GM12878 (cell line): Measurements from ENCODE around the gene KBTBD13. TPM values are rescaled to one million over a fixed set of nuclear protein-coding genes. Genes with fewer than 3 reads are reported as not detected.

Source experiments
- ATAC-seq: fragments of 200-7000 bp; cut with Tn5 transposase; 3 replicates; pipeline ENCODE4 v1.9.1; 2020; ENCODE audit warnings: mild to moderate bottlenecking, moderate library complexity
- BruUV-seq: library from RNA; stranded (reverse); fragments of 400-500 nt; replicated peaks from 2 replicates; lab custom pipeline; 2021; lab: Mats Ljungman, UMichigan
- CTCF ChIA-PET: fragments of 300-600 bp; sonication (Branson Sonifier 250); formaldehyde crosslinking; extraction: SDS; loops from one replicate; lab custom pipeline; 2021; ENCODE audit warnings: inconsistent platforms; lab: Yijun Ruan, JAX
- POLR2A ChIA-PET: fragments of 350-600 bp; formaldehyde crosslinking; extraction: SDS; loops from one replicate; lab custom pipeline; 2021; ENCODE audit warnings: inconsistent platforms; lab: Charles Lee
- RAD21 ChIA-PET: fragments of 300-600 bp; sonication (Branson Sonifier 250); formaldehyde crosslinking; loops from one replicate; lab custom pipeline; 2023; ENCODE audit warnings: antibody characterized with exemption; ENCODE audit not compliant: unreplicated experiment; lab: Charles Lee
- SMC1A ChIA-PET: fragments of 300-600 bp; sonication (Branson Sonifier 250); formaldehyde crosslinking; loops from one replicate; lab custom pipeline; 2023; ENCODE audit not compliant: unreplicated experiment, uncharacterized antibody; lab: Charles Lee
- DNase-seq: peaks from one replicate; pipeline ENCODE4 v3.0.0-alpha.2; 2011; ENCODE audit warnings: low read depth, low spot score
- FAIRE-seq: peaks from 3 replicates; lab custom pipeline; 2011; peaks lifted over from hg19 to GRCh38; lab: Jason Lieb, UNC
- H2AFZ ChIP-seq: 2 replicates; pipeline ENCODE4 v1.6.0; 2011; ENCODE audit warnings: low read depth, low read length, control low read depth; ENCODE audit not compliant: control insufficient read depth
- H3K27ac ChIP-seq: 2 replicates; pipeline ENCODE4 v1.5.1; 2011; ENCODE audit warnings: control low read depth; ENCODE audit not compliant: control insufficient read depth, insufficient read depth
- H3K27me3 ChIP-seq, 2 experiments: replicated peaks in 1 of 2; 2 replicates each; pipeline versions ENCODE4 v1.6.0 to v1.6.1; 2011; ENCODE audit warnings: low read length in 1 of 2; ENCODE audit not compliant: control insufficient read depth in 2 of 2, insufficient read depth in 2 of 2
- H3K36me3 ChIP-seq, 2 experiments: 2 replicates each; pipeline ENCODE4 v1.5.1; 2011; ENCODE audit warnings: low read length in 1 of 2; ENCODE audit not compliant: control insufficient read depth in 2 of 2, insufficient read depth in 2 of 2
- H3K4me1 ChIP-seq: 2 replicates; pipeline ENCODE4 v1.6.1; 2011; ENCODE audit warnings: mild to moderate bottlenecking, low read length, moderate library complexity, mixed read lengths; ENCODE audit not compliant: control insufficient read depth, insufficient read depth
- H3K4me2 ChIP-seq: 2 replicates; pipeline ENCODE4 v1.6.0; 2011; ENCODE audit warnings: control low read depth; ENCODE audit not compliant: control insufficient read depth, insufficient read depth
- H3K4me3 ChIP-seq: fragments of 200-600 bp; sonication (generic); 2 replicates; pipeline ENCODE4 v1.5.1; 2016
- H3K79me2 ChIP-seq: 2 replicates; pipeline ENCODE4 v1.6.0; 2011; ENCODE audit warnings: low read length; ENCODE audit not compliant: control insufficient read depth, insufficient read depth
- H3K9ac ChIP-seq: 2 replicates; pipeline ENCODE4 v1.8.0; 2011; ENCODE audit warnings: low read length, control low read depth, mixed read lengths; ENCODE audit not compliant: control insufficient read depth, insufficient read depth
- H3K9me3 ChIP-seq: replicated peaks from 3 replicates; pipeline ENCODE4 v1.5.1; 2011; ENCODE audit warnings: mild to moderate bottlenecking, low read length; ENCODE audit not compliant: control insufficient read depth, insufficient read depth
- H4K20me1 ChIP-seq: 2 replicates; pipeline ENCODE4 v1.6.0; 2011; ENCODE audit not compliant: control insufficient read depth, insufficient read depth
- RCOR1 ChIP-seq: conservative IDR thresholded peaks from 2 replicates; pipeline ENCODE4 v1.6.1; 2012; ENCODE audit warnings: low read depth, low read length, improper control_type of control experiment
- WGBS: methylation state at CpG from one replicate; pipeline ENCODE4 v1.1.6; 2016; ENCODE audit warnings: low lambda C conversion rate; ENCODE audit not compliant: insufficient replicate concordance, insufficient coverage; ENCODE audit errors: missing lambda C conversion rate; 5-methylcytosine and 5-hydroxymethylcytosine counted together
- in situ Hi-C: fragments of 300-500 bp; cut with MboI; formaldehyde crosslinking; loops from 9 replicates; pipeline ENCODE4 v1.14.3; 2018; ENCODE audit warnings: mixed read lengths
- intact Hi-C: fragments of 100-400 bp; cut with micrococcal nuclease; formaldehyde crosslinking; loops from one replicate; pipeline ENCODE4 v1.14.2; 2022; ENCODE audit not compliant: unreplicated experiment
- polyA plus RNA-seq, 11 experiments: library from polyadenylated mRNA; depleted of rRNA in 4 of 11; unstranded in 6 of 11; stranded (reverse) in 5 of 11; fragments of >200 nt; fragmentation: Nextera tagmentation in 4 of 11; fragmentation: Illumina TruSeq in 1 of 11; extraction: Ambion mirVana in 4 of 11; extraction: Trizol in 1 of 11; gene quantifications; 1 replicate in 1 of 11; 2 replicates in 10 of 11; pipeline versions ENCODE4 v1.2.1 to v1.2.3, GENCODE V29; 2011 to 2016; ENCODE audit warnings: inconsistent platforms in 2 of 11, missing spikeins in 2 of 11, low read depth in 1 of 11
- total RNA-seq, 4 experiments: library from RNA; depleted of rRNA in 3 of 4; stranded (reverse); fragments of >200 nt in 3 of 4; fragmentation: Illumina TruSeq in 1 of 4; extraction: Trizol in 1 of 4; gene quantifications; 2 replicates each; pipeline versions ENCODE4 v1.2.1 to v1.2.3, GENCODE V29; 2013 to 2021
- TF ChIP-seq, protein P1 (sequence below): fragments of 450-650 bp; IDR thresholded peaks from 2 replicates; pipeline ENCODE4 v1.6.1; 2018; ENCODE audit warnings: mild to moderate bottlenecking, low read depth, moderate library complexity; ENCODE audit not compliant: partially characterized antibody

Gene KBTBD13
- total and polyA plus RNA-seq, 10 of the 15 experiments (the other 5 are each of a cell fraction or from before 2014, with no cell fraction given) = 0.06 TPM; not detected in 9

DNA sequence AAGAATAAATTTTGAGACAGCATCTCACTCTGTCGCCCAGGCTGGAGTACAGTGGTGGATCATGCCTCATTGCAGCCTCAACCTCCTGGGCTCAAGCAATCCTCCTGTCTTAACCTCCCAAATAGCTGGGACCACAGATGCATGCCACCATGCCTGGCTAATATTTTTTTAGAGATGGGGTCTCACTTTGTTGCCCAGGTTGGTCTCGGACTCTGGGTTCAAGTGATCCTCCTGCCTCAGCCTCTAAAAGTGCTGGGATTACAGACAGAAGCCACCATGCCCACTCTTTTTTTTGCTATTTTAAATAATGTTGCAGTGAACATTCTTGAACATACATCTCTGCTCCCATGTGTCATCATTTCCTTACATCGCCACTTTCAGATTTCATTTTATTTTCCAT is 38.1 kb upstream of the KBTBD13 start:
- no peak for TF ChIP-seq RCOR1
- no TSS peak for BruUV-seq
- intact Hi-C loops = no loop called here
- SMC1A ChIA-PET = interaction anchor here (1.5 kb wide), 1 partner anchor 65 kb away, joined by 4 read pairs; no protein-coding TSS in a partner anchor
- Histone ChIP-seq H3K79me2 (no peaks in the 10 kb centered on the region), H4K20me1 (no peaks in the 10 kb centered on the region), H3K27me3 (no peaks in the 10 kb centered on the region), H3K9ac (no peak overlapping the region), H3K9me3 (no peaks in the 10 kb centered on the region), H3K27ac (no peak overlapping the region), H3K36me3 (no peaks in the 10 kb centered on the region), H3K4me3 (no peak overlapping the region), H3K4me1 (no peaks in the 10 kb centered on the region), H2AFZ (no peak overlapping the region), H3K4me2 (no peak overlapping the region)
- in situ Hi-C loops = no loop called here
- DNase-seq (no peak), FAIRE-seq (no peak), ATAC-seq (no peak)
- RAD21 ChIA-PET = no interaction called here
- 64% methylated on average over 3 of the region's 3 CpGs for WGBS
- CTCF ChIA-PET = no interaction called here
- POLR2A ChIA-PET = no interaction called here

- H3K9ac ChIP-seq = no peak overlapping the region
- ChIA-PET SMC1A (interaction anchor here (1.5 kb wide), 1 partner anchor 64 kb away, joined by 4 read pairs; no protein-coding TSS in a partner anchor), POLR2A (no interaction called here), CTCF (no interaction called here), RAD21 (no interaction called here)
- no peaks in the 10 kb centered on the region for H3K9me3 ChIP-seq
- H3K4me2 ChIP-seq = no peak overlapping the region
- no peak overlapping the region for H3K27ac ChIP-seq
- FAIRE-seq (no peak), DNase-seq (no peak), ATAC-seq (no peak)
- TF ChIP-seq, protein P1, sequence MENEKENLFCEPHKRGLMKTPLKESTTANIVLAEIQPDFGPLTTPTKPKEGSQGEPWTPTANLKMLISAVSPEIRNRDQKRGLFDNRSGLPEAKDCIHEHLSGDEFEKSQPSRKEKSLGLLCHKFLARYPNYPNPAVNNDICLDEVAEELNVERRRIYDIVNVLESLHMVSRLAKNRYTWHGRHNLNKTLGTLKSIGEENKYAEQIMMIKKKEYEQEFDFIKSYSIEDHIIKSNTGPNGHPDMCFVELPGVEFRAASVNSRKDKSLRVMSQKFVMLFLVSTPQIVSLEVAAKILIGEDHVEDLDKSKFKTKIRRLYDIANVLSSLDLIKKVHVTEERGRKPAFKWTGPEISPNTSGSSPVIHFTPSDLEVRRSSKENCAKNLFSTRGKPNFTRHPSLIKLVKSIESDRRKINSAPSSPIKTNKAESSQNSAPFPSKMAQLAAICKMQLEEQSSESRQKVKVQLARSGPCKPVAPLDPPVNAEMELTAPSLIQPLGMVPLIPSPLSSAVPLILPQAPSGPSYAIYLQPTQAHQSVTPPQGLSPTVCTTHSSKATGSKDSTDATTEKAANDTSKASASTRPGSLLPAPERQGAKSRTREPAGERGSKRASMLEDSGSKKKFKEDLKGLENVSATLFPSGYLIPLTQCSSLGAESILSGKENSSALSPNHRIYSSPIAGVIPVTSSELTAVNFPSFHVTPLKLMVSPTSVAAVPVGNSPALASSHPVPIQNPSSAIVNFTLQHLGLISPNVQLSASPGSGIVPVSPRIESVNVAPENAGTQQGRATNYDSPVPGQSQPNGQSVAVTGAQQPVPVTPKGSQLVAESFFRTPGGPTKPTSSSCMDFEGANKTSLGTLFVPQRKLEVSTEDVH = no peak
- no TSS peak for BruUV-seq
- 70% methylated on average over 5 of the region's 5 CpGs for WGBS
- in situ Hi-C loops = no loop called here
- H3K27me3 ChIP-seq = no peaks in the 10 kb centered on the region
- no peaks in the 10 kb centered on the region for H3K79me2 ChIP-seq
- H3K36me3 ChIP-seq = no peaks in the 10 kb centered on the region
- H2AFZ ChIP-seq = no peak overlapping the region
- H3K4me1 ChIP-seq = no peaks in the 10 kb centered on the region
- intact Hi-C loops = no loop called here
- H4K20me1 ChIP-seq = no peaks in the 10 kb centered on the region
- H3K4me3 ChIP-seq = no peak overlapping the region
Measured at GRCh38 chr15:65038836-65039235, 37.7 kb upstream of the KBTBD13 start.
